H4 (cell line): Measurements from ENCODE around the gene RAB3C. TPM values are rescaled to one million over a fixed set of nuclear protein-coding genes. Genes with fewer than 3 reads are reported as not detected.
"Not testable (repeated sequence)": the region's sequence is repeated elsewhere in the genome, so short reads cannot be mapped to it uniquely, and the experiment has no call there.

Experiments used
- DNase-seq: peaks from one replicate; pipeline ENCODE4 v3.0.0-alpha.2; 2015; ENCODE audit warnings: low spot score
- total RNA-seq: library from RNA; depleted of rRNA; stranded (reverse); fragments of >200 nt; shearing (Covaris generic); gene quantifications from 2 replicates; pipeline ENCODE4 v1.2.3, GENCODE V29; 2014

Gene RAB3C
- total RNA-seq, 1 experiment from 2014 or later, result not detected

- not testable (repeated sequence) for DNase-seq
These were observed 20.0 kb downstream of the RAB3C start for GRCh38 chr5:58602889-58603288.

GRCh38 chr5:58606064-58606463, 23.2 kb downstream of the RAB3C start:
- DNase-seq, result no peak

DNA sequence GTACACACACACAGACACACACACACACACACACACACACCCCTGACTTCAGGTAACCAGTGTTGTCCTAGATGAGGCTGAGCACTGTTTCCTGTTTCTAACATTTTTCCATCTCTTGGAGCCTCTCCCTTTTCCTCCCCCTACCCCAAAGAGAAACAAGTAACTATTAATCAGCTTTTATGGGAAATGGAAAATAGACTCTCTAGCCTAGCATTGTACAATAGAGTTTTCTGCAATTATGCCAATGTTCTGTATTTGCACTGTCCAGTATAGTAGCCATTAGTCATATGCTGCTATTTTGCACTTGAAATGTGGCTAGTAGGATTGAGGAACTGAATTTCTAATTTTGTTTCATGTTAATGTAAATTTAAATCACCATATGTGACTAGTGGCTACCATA, 33.1 kb downstream of the RAB3C start:
- DNase-seq, result no peak

DNA sequence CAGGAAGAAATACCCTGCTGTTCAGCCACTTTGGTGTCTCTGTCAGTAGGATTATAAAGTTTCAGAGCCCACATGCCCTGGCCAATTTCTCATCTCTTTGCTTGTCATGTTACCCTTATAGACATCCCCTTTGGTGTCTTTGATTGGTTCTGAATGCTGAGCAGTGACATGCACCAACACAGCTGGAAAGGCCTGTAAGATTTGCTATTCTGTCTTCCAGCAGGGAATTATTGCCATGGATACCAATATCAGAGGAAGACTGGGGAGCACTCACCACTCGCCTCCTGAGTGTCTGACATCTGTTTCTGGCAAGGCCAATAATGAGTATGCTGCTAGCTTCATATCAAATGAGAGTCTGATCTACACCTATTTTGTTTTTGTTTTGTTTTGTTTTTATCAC, 34.4 kb downstream of the RAB3C start:
- DNase-seq, result no peak

- DNase-seq, result no peak
These were observed 37.5 kb downstream of the RAB3C start for GRCh38 chr5:58620336-58620735.

DNA sequence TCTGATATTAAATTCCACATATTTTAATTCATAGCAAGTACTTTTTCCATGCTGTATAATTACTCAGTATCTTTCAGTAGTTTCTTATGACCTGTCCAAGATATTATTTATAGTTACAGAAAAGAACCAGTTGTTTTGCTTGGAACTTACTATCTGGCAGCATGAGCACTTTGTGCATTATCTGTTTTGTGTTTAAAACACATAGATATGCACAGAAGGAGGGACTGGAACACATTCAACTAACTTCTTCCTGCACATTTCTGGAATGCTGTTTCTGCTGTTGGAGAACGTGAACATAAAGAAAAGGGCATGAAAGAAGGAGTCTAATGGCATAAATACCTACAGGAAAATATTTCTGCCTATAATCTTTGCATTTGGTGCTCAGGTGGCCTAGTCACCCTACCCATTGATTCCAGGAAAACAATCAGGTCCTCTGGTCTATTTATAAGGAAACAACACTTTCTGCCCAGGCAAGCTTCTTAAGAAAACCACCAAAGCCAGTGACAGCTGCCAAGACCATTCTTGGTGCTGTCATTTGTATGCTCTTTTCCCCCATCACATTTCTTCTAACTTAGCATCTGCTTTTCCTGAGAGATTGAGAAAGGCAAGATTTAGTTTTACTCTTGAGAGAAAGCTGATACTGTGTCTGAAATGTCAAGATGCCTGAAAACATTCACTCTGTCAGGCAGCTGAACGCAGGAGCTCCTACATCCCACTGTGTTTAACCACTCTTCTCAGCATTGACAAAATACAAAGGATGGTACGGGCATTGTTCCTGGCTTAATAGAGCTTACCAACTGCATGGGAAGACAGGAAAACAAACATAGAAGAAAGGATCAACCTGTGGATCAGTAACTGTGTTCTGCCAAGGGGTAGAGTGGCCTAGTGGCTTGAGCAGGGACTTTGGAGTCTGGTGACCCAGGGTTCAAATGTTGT, 40.3 kb downstream of the RAB3C start:
- no peak for DNase-seq

- DNase-seq, result no peak
These were observed 45.8 kb downstream of the RAB3C start for GRCh38 chr5:58628626-58629025.

GRCh38 chr5:58629271-58630159, 46.6 kb downstream of the RAB3C start:
- DNase-seq, result no peak

GRCh38 chr5:58631895-58632294, 49.0 kb downstream of the RAB3C start:
- DNase-seq, result no peak

GRCh38 chr5:58635416-58635815, 52.5 kb downstream of the RAB3C start:
- DNase-seq, result no peak

DNA sequence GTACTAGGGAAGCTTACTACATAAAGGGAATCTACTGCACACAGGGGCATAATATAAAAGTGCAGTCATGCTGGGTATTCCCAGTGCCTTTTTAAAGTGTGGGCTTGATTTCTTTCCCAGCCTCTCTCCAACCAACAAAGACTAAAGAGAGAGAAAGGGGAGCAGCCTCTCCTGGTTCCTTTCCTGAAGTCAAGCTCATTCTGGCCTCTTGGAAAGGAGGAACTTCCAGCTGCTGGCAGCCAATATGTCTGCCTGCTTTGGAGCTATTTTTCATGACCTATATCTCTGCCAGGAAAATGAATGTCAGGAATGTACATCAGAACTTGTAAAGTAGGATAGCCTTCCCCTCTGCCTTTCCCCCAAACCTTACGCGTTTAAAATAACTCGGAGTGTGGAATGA, 57.1 kb downstream of the RAB3C start:
- DNase-seq, result no peak

DNA sequence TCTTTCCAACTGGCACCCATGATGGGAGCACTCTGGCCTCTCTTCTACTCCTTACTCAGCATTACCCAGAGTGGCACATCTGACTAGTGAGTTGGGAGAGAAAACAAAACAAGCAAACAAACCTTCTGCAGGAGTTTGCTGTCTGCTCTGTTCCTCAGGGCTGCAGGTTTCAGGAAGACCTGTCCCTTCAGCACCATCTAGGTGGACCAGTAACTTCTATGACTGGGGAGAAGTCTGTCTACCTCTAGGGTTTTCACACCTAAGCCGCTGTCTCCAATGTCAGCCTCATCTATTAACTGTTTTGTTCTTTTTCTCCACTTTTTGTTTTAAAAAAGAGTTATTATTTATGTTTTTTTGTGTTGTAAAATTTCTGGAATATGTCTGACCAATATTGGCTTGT, 58.7 kb downstream of the RAB3C start:
- no peak for DNase-seq

- peak; percentile 11 for DNase-seq
These were observed 66.0 kb downstream of the RAB3C start for GRCh38 chr5:58648846-58649245.

DNA sequence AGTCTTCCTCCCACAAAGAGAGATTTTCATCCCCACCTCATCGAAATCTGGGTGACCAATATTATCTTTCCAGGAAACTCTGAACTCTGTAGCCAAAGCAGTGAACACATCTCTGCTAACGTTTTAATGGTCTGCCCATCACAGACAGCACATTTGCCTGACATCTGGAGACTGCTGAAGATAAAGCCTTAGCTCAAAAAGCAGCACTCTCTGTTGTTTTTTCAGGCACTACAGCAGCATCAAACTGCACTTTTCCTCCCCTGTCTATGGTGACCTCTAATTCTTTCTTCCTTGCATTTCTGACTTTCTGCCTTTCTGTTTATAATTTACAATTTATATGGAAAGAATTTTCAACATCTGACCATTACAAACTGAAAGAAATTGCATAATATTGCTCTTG, 66.8 kb downstream of the RAB3C start:
- DNase-seq, result no peak

- no peak for DNase-seq
These were observed 70.6 kb downstream of the RAB3C start for GRCh38 chr5:58653521-58653920.

DNA sequence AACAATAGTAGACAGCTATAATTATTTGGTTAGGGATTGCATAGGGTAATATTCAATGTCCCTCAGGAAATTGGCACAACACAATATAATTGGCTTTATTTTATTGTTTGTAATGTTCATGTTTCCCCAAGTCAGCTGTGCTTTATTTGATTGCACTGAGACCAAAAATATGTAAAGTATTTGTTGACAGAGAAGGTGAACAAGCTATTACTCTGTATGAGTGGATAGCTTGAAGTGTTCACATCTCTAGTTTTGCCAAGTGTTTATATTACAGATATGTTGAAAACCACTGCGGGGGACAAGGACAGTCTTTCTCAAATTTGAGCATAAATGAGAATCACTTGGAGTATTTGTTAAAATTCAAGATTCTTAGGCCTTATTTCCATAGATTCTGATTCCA, 83.3 kb downstream of the RAB3C start:
- DNase-seq, result no peak

DNA sequence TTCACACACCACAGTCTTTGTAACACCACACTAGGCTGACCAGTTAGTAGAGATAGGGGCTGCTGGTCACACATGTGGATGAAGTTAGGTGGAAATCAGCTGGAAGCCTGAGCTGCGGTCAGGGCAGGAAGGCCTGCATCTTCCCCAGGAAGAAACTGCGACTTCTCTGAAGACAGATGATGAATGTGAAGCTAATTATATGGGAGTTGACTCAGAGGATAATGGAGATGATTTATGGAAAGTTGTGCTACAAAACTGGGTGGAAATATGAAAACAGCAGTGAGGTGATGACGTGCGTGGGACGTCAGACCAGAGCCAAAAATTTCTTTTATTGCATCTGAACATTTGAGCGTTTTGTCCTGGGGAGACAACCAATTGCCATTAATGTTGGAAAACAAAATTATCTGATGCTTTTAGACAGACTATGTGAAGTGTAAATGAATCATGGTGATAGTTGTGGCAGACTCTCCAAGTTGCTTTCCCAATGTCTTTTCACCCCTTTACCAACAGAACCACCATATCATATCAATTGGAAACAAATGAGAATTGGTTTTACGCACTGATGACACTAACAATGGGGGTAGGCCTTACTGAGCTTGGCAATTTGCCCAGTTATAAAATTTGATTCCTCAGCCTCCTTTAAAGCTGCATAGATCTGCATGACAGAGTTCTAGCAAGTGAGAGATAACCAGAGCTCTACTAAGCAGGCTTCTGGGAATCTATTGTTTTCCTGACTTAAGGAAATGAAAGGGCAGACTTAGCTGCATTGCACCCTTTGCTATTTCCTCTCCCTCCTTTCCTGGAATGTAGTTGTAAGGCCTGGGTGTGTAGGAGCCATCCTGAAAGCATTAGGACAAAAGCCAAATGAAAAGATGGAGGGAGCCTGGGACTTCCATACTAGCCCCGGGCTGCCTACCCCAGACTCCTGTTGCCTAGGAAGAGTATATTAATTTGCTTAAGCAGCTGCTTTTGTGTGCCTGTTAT, 84.0 kb downstream of the RAB3C start:
- DNase-seq, result no peak

- DNase-seq, result no peak
These were observed 87.7 kb downstream of the RAB3C start for GRCh38 chr5:58670582-58670981.

DNA sequence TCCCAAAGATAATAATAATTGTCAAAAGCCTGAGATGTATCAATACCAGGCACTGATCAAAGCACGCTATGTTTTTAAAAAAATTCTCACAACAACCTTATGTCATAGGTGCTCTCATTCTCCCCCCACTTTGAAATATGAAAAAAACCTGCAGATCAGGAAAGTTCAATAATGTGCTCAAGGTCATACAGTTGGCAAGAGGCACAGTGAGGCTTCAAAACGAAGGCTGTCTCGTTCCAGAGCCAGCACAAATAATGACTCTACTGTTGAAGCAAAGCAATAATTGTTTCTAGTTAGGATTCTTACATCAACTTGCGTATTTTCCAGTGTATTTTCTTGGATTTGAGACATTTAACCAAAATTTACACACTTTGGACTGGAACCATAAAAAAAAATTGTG, 88.3 kb downstream of the RAB3C start:
- no peak for DNase-seq

GRCh38 chr5:58672521-58672920, 89.6 kb downstream of the RAB3C start:
- DNase-seq, result no peak

DNA sequence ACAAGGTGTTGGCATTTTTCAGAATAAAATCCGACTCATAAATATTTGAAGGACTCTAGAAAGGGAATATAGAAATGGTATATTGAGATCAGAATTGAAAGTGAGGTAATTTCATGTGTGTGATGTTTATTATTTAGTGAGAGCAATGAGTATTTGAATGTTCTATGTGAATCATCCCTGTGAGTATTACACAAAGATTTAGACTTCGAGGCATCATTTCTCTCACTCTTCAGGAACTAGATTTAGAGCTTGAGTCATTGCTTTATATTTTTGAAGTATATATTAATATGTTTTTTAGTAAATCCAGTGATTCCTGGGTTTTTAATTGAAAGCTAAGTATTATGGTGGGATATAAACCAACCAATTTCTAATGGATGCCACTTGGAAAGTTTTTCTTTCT, 91.2 kb downstream of the RAB3C start:
- DNase-seq, result no peak

GRCh38 chr5:58674711-58675110, 91.8 kb downstream of the RAB3C start:
- DNase-seq, result no peak
